WTC11 (cell line): ENCODE data around the gene CDH6. TPM values are rescaled to one million over a fixed set of nuclear protein-coding genes. Genes with fewer than 3 reads are reported as not detected.

Experiments
- ATAC-seq: fragments of 200-7000 bp; cut with Tn5 transposase; 2 replicates; pipeline ENCODE4 v1.10.0; 2021; ENCODE audit warnings: mild to moderate bottlenecking, moderate library complexity
- CTCF ChIA-PET: fragments of 300-600 bp; sonication (Branson Sonifier 250); formaldehyde crosslinking; loops from one replicate; lab custom pipeline; 2021; ENCODE audit warnings: antibody characterized with exemption; lab: Charles Lee
- POLR2A ChIA-PET: fragments of 350-600 bp; sonication (Branson Sonifier 250); formaldehyde crosslinking; loops from one replicate; lab custom pipeline; 2021; ENCODE audit warnings: antibody characterized with exemption; lab: Charles Lee
- DNase-seq: peaks from one replicate; pipeline ENCODE4 v3.0.0; 2021; ENCODE audit warnings: low spot score
- H3K27ac Mint-ChIP-seq: 2 replicates; pipeline ENCODE4 v1.8.0; 2021; ENCODE audit warnings: mixed read lengths
- H3K27me3 Mint-ChIP-seq: 2 replicates; pipeline ENCODE4 v1.8.0; 2021; ENCODE audit warnings: low read depth, mild to moderate bottlenecking, moderate library complexity, mixed read lengths
- H3K36me3 Mint-ChIP-seq: 2 replicates; pipeline ENCODE4 v1.8.0; 2021; ENCODE audit warnings: mixed read lengths
- H3K4me1 Mint-ChIP-seq: 2 replicates; pipeline ENCODE4 v1.8.0; 2022; ENCODE audit warnings: mixed read lengths
- H3K4me3 Mint-ChIP-seq: 2 replicates; pipeline ENCODE4 v1.8.0; 2021; ENCODE audit warnings: mild to moderate bottlenecking, moderate library complexity, mixed read lengths
- H3K9me3 Mint-ChIP-seq: 2 replicates; pipeline ENCODE4 v1.8.0; 2021; ENCODE audit warnings: mixed read lengths
- ATF2 ChIP-seq: sonication (generic); formaldehyde crosslinking; IDR thresholded peaks from 2 replicates; pipeline ENCODE4 v1.8.1; 2022; ENCODE audit warnings: low read depth, missing genetic modification reagents, borderline replicate concordance
- CTCF ChIP-seq: fragments of 200-600 bp; IDR thresholded peaks from 2 replicates; pipeline ENCODE4 v1.8.0; 2022; ENCODE audit warnings: antibody characterized with exemption
- E2F5 ChIP-seq: sonication (generic); formaldehyde crosslinking; IDR thresholded peaks from 2 replicates; pipeline ENCODE4 v1.8.1; 2022; ENCODE audit warnings: mild to moderate bottlenecking, moderate library complexity, missing genetic modification reagents
- ERG ChIP-seq: fragments of 250-450 bp; sonication (Bioruptor Pico); IDR thresholded peaks from 2 replicates; pipeline ENCODE4 v1.8.0; 2021; ENCODE audit warnings: mild to moderate bottlenecking
- ETV6 ChIP-seq: sonication (generic); formaldehyde crosslinking; IDR thresholded peaks from 2 replicates; pipeline ENCODE4 v1.8.1; 2022; ENCODE audit warnings: mild to moderate bottlenecking, missing genetic modification reagents
- GTF2I ChIP-seq: fragments of 250-450 bp; sonication (Bioruptor Pico); conservative IDR thresholded peaks from 2 replicates; pipeline ENCODE4 v1.4.0; 2021; ENCODE audit warnings: mild to moderate bottlenecking
- MYBL2 ChIP-seq: sonication (generic); formaldehyde crosslinking; IDR thresholded peaks from 2 replicates; pipeline ENCODE4 v1.8.1; 2023; ENCODE audit warnings: mild to moderate bottlenecking, moderate library complexity, missing genetic modification reagents
- NFATC4 ChIP-seq: fragments of 250-450 bp; sonication (Bioruptor Pico); IDR thresholded peaks from 2 replicates; pipeline ENCODE4 v1.9.0; 2021; ENCODE audit warnings: mild to moderate bottlenecking
- NFYB ChIP-seq: sonication (generic); formaldehyde crosslinking; conservative IDR thresholded peaks from 2 replicates; pipeline ENCODE4 v1.8.0; 2022; ENCODE audit warnings: low read depth, missing genetic modification reagents
- PREB ChIP-seq: sonication (generic); formaldehyde crosslinking; IDR thresholded peaks from 2 replicates; pipeline ENCODE4 v1.8.1; 2022; ENCODE audit warnings: mild to moderate bottlenecking, missing genetic modification reagents, moderate library complexity, borderline replicate concordance
- RELA ChIP-seq: sonication (generic); formaldehyde crosslinking; IDR thresholded peaks from 2 replicates; pipeline ENCODE4 v1.8.1; 2022; ENCODE audit warnings: missing genetic modification reagents, mild to moderate bottlenecking, borderline replicate concordance
- SMAD3 ChIP-seq: sonication (generic); formaldehyde crosslinking; IDR thresholded peaks from 2 replicates; pipeline ENCODE4 v1.8.0; 2022; ENCODE audit warnings: missing genetic modification reagents, mild to moderate bottlenecking, borderline replicate concordance
- ZNF232 ChIP-seq: sonication (generic); formaldehyde crosslinking; IDR thresholded peaks from 2 replicates; pipeline ENCODE4 v1.8.0; 2022; ENCODE audit warnings: mild to moderate bottlenecking, missing genetic modification reagents
- ZNF317 ChIP-seq: sonication (generic); formaldehyde crosslinking; IDR thresholded peaks from 2 replicates; pipeline ENCODE4 v1.8.1; 2023; ENCODE audit warnings: low read depth, mild to moderate bottlenecking, moderate library complexity, missing genetic modification reagents, borderline replicate concordance
- ZNF425 ChIP-seq: fragments of 250-450 bp; sonication (Bioruptor Pico); conservative IDR thresholded peaks from 2 replicates; pipeline ENCODE4 v1.9.0; 2021; ENCODE audit warnings: mild to moderate bottlenecking
- ZNF512 ChIP-seq: sonication (generic); formaldehyde crosslinking; IDR thresholded peaks from 2 replicates; pipeline ENCODE4 v1.8.1; 2022; ENCODE audit warnings: missing genetic modification reagents, borderline replicate concordance
- ZNF532 ChIP-seq: fragments of 250-450 bp; sonication (Bioruptor Pico); IDR thresholded peaks from 2 replicates; pipeline ENCODE4 v1.9.0; 2021; ENCODE audit warnings: mild to moderate bottlenecking, borderline replicate concordance
- ZSCAN18 ChIP-seq: fragments of 250-450 bp; sonication (Bioruptor Pico); IDR thresholded peaks from 2 replicates; pipeline ENCODE4 v2.1.2; 2022; ENCODE audit warnings: mild to moderate bottlenecking, moderate library complexity
- total RNA-seq: library from RNA; stranded (reverse); gene quantifications from 3 replicates; pipeline ENCODE4 v1.2.3, GENCODE V29; 2021

CDH6 gene
- total RNA-seq, 1 experiment from 2014 or later = 2.6 TPM

- no peak for TF ChIP-seq CTCF
These were observed 136.2 kb downstream of the CDH6 start (continued) for GRCh38 chr5:31329715-31330114.

- POLR2A ChIA-PET = no interaction called here
- Mint-ChIP-seq H3K4me1 (no peaks in the 10 kb centered on the region), H3K27ac (no peak overlapping the region), H3K9me3 (no peaks in the 10 kb centered on the region)
- no peak for DNase-seq
- TF ChIP-seq ZNF317 (no peak), ZNF532 (no peak), ZNF512 (no peak), SMAD3 (CRISPR knock-in tag) (no peak), NFYB (no peak), ETV6 (CRISPR knock-in tag) (no peak), PREB (no peak), MYBL2 (no peak), NFATC4 (no peak), RELA (no peak), ZNF232 (no peak)
- TF ChIP-seq, all 79 proteins: peak for 0
- no peak for ATAC-seq
- Mint-ChIP-seq H3K36me3 (no peaks in the 10 kb centered on the region), H3K4me3 (no peak overlapping the region), H3K27me3 (no peaks in the 10 kb centered on the region)
- CTCF ChIA-PET = no interaction called here
These were observed 138.7 kb downstream of the CDH6 start for GRCh38 chr5:31332160-31332559.

GRCh38 chr5:31333475-31333874, 140.0 kb downstream of the CDH6 start:
- CTCF ChIA-PET = no interaction called here
- Mint-ChIP-seq H3K27ac (no peak overlapping the region), H3K27me3 (no peaks in the 10 kb centered on the region), H3K4me1 (no peaks in the 10 kb centered on the region), H3K9me3 (no peaks in the 10 kb centered on the region), H3K36me3 (no peaks in the 10 kb centered on the region), H3K4me3 (no peak overlapping the region)
- POLR2A ChIA-PET = no interaction called here
- ATAC-seq (no peak), DNase-seq (no peak)
- TF ChIP-seq E2F5 (CRISPR knock-in tag) = no peak
- TF ChIP-seq ZSCAN18 (CRISPR knock-in tag) = no peak
- no peak for TF ChIP-seq ZNF317
- TF ChIP-seq ERG (CRISPR knock-in tag) = no peak
- TF ChIP-seq ATF2 (CRISPR knock-in tag) = no peak
- no peak for TF ChIP-seq GTF2I (CRISPR knock-in tag)
- no peak for TF ChIP-seq ZNF425
